NOMO-1 treated with DMSO at 0.1 percent for 48 hours (cell line): Measurements from ENCODE around the gene MAF.

Experiments used
- DNase-seq: peaks from one replicate; lab custom pipeline; 2025; ENCODE audit not compliant: unreplicated experiment; lab: John Stamatoyannopoulos, UW

MAF gene

GRCh38 chr16:79600638-79601091, at the start of gene MAF:
Gene MAF (minus strand): TSS chr16:79600737. CDS start chr16:79599902, 835 bp downstream.
- peak; percentile 86 for DNase-seq

GRCh38 chr16:79648826-79649225, 48.3 kb upstream of the MAF start:
- DNase-seq, result no peak

- DNase-seq, result no peak
Measured at GRCh38 chr16:79647586-79647985, 47.0 kb upstream of the MAF start.

DNA sequence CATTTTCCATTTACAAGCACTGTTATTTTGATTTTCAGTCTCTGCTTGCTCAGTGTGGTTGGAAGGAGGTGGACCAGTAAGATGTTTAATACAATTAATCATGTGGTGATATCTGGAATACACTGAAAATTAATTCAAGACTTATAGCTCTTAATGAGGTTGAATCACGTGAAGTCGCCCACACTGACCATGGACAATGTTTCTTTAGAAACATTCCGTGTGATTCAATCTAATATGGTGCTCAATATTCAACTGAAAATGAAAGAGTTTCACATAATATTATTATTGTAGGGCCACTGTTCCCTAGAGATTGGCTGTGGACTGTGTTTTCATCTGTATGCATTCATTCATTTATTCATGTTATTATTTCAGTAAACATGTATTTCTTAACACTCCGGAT, 45.2 kb upstream of the MAF start:
- no peak for DNase-seq

DNA sequence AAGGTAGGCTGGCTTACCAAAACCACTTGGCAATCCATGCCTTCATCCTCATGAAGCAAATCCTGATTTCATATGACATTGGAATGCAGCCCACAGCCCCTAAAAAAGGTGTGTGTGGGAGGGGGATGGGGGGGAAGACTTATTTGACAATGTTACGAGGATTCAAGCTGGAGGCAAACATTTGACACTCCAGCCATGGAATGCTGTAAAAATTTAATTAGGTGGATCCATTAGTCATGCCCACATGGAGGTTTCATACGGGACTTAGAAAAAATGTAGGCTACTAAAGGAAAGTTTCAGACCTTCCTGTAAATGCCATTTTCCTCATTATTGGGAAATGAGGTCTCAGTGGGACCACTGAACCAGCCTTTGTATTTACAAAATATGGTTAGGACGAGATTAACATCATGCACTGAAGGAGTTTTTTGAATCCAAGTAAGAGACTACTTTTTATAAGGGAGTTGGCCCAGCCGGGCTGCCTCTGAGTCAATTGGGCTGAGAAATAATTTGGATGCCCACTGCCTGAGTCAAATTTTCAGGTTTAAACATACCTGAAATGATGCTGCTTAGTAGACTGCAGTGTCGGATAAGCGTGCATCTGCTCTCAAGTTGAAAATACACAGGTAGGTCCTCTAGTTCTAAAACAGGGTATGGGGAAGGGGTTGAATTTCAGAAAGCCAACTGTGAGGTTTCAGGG, 44.6 kb upstream of the MAF start:
- DNase-seq, result no peak

GRCh38 chr16:79642652-79643051, 42.1 kb upstream of the MAF start:
- no peak for DNase-seq

- DNase-seq, result no peak
Measured at GRCh38 chr16:79640513-79641360, 40.2 kb upstream of the MAF start.

GRCh38 chr16:79639576-79640311, 39.2 kb upstream of the MAF start:
- no peak for DNase-seq

GRCh38 chr16:79638386-79638785, 37.8 kb upstream of the MAF start:
- no peak for DNase-seq

- no peak for DNase-seq
Measured at GRCh38 chr16:79635488-79635887, 35.0 kb upstream of the MAF start.

DNA sequence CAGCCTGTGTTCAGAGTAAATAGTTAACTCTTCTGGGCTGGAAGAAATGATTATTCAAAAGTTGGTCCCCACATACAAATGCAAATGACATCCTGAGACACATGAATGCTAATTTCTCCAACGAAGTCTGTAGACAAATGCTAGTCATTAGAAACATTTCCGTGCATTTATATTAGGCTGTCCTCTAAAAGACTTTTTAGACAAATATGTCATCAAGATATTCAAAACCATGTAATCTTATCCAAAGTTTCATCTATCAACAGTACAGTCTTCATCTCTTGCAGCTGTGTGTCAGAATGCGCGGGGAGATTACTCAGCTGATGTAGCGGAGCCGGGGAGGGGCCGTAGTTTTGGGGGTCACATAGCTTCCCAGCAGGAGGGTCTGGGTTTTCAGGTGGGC, 33.8 kb upstream of the MAF start:
- DNase-seq, result no peak

DNA sequence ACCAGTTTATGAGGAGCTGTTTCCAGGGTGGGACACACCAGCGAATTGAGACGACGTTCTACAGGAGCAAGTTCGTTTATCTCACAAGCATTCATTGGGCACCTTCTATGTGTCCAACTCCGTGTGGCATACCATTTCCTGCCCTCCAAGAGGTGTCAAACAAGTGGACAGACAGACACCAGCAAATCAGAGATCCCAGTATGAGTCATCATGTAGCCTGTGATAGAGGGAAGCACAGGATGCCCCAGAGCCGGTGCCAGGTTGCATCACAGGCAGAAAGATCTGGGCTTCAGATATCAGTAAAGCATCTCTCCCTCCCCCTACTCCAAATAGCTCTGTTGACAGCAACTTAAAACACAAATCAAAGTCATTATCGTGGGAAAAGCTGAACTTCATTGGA, 31.8 kb upstream of the MAF start:
- no peak for DNase-seq

DNA sequence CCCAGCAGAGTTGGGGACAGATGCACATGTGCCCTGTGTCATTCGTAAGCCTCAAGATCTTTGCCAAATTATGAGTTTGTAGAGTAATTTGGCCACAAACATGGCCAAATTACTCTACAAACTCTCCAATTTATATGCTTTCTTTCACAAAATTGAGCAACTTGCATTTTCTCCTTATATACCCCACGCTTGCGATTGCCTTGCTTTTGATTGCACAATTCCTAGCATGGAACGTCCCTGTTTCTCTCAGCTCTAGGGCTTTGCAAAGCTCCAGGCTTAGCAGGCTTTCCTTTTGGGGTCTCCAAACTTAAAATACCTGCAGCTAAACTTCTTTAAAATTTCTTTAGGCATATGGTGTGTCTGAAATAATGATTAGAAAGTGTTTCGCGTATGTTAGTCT, 28.5 kb upstream of the MAF start:
- DNase-seq, result no peak

DNA sequence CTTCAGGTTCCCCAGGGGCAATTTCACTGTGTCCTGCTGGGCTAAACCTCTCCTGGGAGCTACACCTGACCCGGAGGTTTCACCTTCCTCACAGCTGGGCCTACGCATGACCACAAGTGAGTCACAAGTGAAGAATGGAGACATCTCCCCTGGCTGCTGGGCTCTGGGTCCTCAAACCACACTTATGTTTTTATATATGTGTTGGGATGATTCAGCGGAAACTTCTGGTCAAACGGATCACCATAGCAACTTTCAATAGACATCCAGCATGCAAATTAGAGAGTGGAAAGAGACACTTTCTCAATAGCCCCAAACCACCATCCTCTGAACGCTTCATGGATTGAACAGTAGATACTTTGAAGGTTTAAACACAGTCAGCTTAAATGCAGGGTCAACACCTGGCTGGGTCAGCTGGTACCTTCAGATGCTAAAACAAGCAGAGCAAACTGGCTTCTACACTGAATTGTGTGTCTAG, 28.0 kb upstream of the MAF start:
- peak; percentile 23 for DNase-seq

GRCh38 chr16:79627092-79627491, 26.6 kb upstream of the MAF start:
- DNase-seq, result no peak

DNA sequence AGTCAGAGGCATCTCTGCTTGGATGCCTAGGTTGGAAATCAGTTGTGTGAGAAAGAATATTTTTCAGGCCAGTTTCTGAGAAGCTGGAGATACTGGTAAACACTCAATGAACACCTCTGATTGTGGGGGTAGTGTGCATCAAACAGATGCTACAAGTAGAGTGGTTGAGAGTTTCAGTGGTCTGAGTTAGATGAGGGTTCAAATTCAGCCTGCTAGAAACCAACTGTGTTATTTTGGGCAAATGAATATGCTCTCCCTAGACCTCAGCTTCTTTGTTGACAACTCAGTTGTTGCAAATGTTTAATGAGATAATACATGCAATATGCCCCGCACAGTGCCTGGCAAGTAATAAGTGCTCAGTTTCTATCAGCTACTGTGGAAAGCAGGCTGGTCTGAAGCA, 25.2 kb upstream of the MAF start:
- DNase-seq, result no peak

DNA sequence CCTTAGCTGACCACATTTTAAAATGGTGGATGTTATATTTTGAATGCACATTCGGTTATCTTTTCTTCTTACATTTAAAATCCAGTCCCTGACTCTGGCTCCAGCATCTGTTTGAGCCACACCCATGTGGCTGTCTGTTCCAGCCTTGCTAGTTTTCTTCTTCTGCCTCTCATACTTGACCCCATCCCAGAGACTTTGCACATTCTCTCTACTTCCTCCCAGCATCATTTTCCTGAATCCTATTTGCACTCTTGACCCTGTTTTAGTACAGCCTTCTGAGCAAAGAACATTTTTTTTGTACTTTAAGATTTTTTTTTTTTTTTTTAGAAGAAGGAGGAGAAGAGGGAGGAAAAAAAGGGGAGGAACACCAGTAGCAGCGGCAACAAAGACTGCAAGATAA, 23.3 kb upstream of the MAF start:
- DNase-seq, result no peak

DNA sequence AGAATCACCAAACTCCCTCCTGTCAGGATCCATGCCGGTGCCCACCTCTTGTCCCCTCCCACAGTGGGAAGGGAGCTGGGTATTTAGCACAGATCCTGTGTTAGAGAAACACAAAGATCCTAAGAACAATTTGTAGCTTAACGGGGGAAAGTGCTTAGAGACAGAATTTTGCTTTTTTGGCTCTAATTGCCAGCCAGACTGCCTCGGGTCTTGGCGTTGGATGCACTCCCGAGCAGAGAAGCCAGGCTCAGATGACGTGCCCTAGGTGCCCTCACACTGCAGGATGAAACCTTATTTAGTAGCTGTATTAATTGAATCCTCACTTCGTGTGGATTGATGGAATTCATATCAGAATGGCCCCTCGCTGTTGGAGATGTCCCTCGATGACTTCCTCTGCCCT, 22.5 kb upstream of the MAF start:
- DNase-seq, result no peak

- no peak for DNase-seq
Measured at GRCh38 chr16:79621027-79621426, 20.5 kb upstream of the MAF start.

- DNase-seq, result no peak
Measured at GRCh38 chr16:79618692-79619050, 18.1 kb upstream of the MAF start.

- DNase-seq, result no peak
Measured at GRCh38 chr16:79618041-79618691, 17.6 kb upstream of the MAF start.
